ENCODE data around the gene DLG2.

DLG2 gene

DNA sequence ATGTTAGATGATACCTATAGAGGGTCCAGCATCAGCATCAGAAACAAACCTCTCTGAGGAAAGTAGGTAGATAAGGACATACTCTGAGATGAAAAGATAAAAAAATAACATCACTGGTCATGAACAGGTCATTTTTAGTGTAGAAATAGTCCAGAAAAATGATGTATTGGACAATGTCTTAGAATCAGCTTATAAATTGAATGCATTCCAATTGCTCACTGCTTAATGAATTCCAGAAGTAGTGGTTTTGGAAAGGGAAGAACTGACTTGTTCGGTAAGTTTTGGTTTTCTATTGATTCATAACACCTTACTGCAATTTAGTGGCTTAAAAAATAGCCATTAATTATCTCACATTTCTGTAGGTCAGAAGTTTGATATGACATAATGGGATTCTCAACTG, 1411.5 kb downstream of the DLG2 start:
- no peak overlapping the region for H3K4me3 ChIP-seq (ENCODE audit: low read depth, low read length)
- no peaks in the 10 kb centered on the region for H3K4me1 ChIP-seq (ENCODE audit: control insufficient read depth, insufficient read depth, low read length)
- H3K36me3 ChIP-seq (ENCODE audit: control insufficient read depth, insufficient read depth, low read length) = no peaks in the 10 kb centered on the region

GRCh38 chr11:84214557-84214956, 1412.6 kb downstream of the DLG2 start:
- H3K4me3 ChIP-seq (ENCODE audit: low read depth, low read length) = no peak overlapping the region
- no peaks in the 10 kb centered on the region for H3K9me3 ChIP-seq (ENCODE audit: control insufficient read depth, insufficient read depth, low read length)
- no peaks in the 10 kb centered on the region for H3K4me1 ChIP-seq (ENCODE audit: control insufficient read depth, insufficient read depth, low read length)
- H3K27me3 ChIP-seq (ENCODE audit: control insufficient read depth, insufficient read depth, low read length) = no peaks in the 10 kb centered on the region
- no peaks in the 10 kb centered on the region for H3K36me3 ChIP-seq (ENCODE audit: control insufficient read depth, insufficient read depth, low read length)
- no peak overlapping the region for H3K9ac ChIP-seq (ENCODE audit: low read depth, low read length)

More for the DNA sequence above, 1411.5 kb downstream of the DLG2 start:
- Histone ChIP-seq H3K27me3 (ENCODE audit: control insufficient read depth, insufficient read depth, low read length) (no peaks in the 10 kb centered on the region), H3K9me3 (ENCODE audit: control insufficient read depth, insufficient read depth, low read length) (no peaks in the 10 kb centered on the region), H3K9ac (ENCODE audit: low read depth, low read length) (no peak overlapping the region)

DNA sequence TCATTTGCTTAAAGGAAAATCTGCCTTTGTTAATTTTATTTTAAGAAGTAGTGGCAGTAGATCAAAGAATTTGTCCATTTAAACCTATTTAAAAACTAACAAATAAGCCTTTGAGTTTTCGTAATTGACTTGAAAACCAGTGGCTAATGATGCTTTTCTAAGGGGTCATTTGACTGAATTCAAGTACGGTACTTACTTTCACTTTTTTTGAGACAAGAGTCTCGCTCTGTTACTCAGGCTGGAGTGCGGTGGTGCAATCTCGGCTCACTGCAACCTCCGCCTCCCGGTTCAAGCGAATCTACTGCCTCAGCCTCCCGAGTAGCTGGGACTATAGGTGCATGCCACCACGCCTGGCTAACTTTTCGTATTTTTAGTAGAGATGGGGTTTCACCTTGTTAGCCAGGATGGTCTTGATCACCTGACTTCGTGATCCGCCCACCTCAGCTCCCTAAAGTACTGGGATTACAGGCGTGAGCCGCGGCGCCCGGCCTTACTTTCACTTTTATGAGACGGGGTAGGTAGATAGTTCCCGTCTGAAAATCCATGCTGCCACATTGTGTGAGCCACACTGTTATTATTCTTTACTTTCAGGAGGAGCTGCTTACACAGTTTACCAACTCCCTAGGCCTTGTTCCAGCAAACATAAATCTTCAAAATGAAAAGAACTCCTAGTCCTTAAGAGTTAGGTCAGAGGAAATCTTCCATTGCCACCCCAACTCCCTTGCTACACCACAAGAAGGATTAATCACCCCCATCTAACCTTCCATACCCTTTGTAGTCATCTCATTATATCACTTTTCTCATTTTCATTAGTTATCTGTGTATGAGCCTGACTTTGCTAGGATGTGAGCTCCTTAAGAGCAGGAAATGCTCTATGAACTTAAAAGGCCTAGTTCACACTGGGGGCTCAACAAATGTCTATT, 1414.4 kb downstream of the DLG2 start:
- H3K9ac ChIP-seq (ENCODE audit: low read depth, low read length) = no peak overlapping the region
- H3K36me3 ChIP-seq (ENCODE audit: control insufficient read depth, insufficient read depth, low read length) = no peaks in the 10 kb centered on the region
- no peaks in the 10 kb centered on the region for H3K4me1 ChIP-seq (ENCODE audit: control insufficient read depth, insufficient read depth, low read length)
- H3K4me3 ChIP-seq (ENCODE audit: low read depth, low read length) = no peak overlapping the region
- H3K27me3 ChIP-seq (ENCODE audit: control insufficient read depth, insufficient read depth, low read length) = no peaks in the 10 kb centered on the region
- no peaks in the 10 kb centered on the region for H3K9me3 ChIP-seq (ENCODE audit: control insufficient read depth, insufficient read depth, low read length)

DNA sequence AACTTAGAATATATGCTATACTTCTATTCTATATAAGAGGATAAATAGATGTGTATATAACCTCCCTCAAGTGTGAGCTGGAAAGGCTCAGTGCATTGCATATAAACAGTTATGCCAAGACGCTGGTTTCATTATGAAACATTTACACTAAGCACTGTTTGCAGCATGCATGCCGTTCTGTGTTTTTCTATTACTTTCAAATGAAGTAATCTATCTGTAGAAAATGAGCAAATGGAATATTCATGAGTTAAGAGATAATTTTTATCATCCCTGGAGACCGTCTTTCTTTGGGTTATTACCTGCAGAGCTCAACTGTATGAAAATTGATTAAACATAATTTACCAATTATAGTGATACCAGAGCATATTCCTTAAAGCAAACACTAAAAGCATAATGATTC, 1415.2 kb downstream of the DLG2 start:
- Histone ChIP-seq H3K9ac (ENCODE audit: low read depth, low read length) (no peak overlapping the region), H3K36me3 (ENCODE audit: control insufficient read depth, insufficient read depth, low read length) (no peaks in the 10 kb centered on the region), H3K27me3 (ENCODE audit: control insufficient read depth, insufficient read depth, low read length) (no peaks in the 10 kb centered on the region), H3K4me3 (ENCODE audit: low read depth, low read length) (no peak overlapping the region), H3K9me3 (ENCODE audit: control insufficient read depth, insufficient read depth, low read length) (no peaks in the 10 kb centered on the region), H3K4me1 (ENCODE audit: control insufficient read depth, insufficient read depth, low read length) (no peaks in the 10 kb centered on the region)

- H3K9me3 ChIP-seq (ENCODE audit: control insufficient read depth, insufficient read depth, low read length) = no peaks in the 10 kb centered on the region
- H3K36me3 ChIP-seq (ENCODE audit: control insufficient read depth, insufficient read depth, low read length) = no peaks in the 10 kb centered on the region
- no peaks in the 10 kb centered on the region for H3K4me1 ChIP-seq (ENCODE audit: control insufficient read depth, insufficient read depth, low read length)
- H3K9ac ChIP-seq (ENCODE audit: low read depth, low read length) = no peak overlapping the region
- no peaks in the 10 kb centered on the region for H3K27me3 ChIP-seq (ENCODE audit: control insufficient read depth, insufficient read depth, low read length)
- H3K4me3 ChIP-seq (ENCODE audit: low read depth, low read length) = no peak overlapping the region
Measured at GRCh38 chr11:84194696-84195095, 1432.4 kb downstream of the DLG2 start.

- H3K9ac ChIP-seq (ENCODE audit: low read depth, low read length) = no peak overlapping the region
- no peaks in the 10 kb centered on the region for H3K9me3 ChIP-seq (ENCODE audit: control insufficient read depth, insufficient read depth, low read length)
- H3K36me3 ChIP-seq (ENCODE audit: control insufficient read depth, insufficient read depth, low read length) = no peaks in the 10 kb centered on the region
Measured at GRCh38 chr11:84193706-84194105, 1433.4 kb downstream of the DLG2 start.

DNA sequence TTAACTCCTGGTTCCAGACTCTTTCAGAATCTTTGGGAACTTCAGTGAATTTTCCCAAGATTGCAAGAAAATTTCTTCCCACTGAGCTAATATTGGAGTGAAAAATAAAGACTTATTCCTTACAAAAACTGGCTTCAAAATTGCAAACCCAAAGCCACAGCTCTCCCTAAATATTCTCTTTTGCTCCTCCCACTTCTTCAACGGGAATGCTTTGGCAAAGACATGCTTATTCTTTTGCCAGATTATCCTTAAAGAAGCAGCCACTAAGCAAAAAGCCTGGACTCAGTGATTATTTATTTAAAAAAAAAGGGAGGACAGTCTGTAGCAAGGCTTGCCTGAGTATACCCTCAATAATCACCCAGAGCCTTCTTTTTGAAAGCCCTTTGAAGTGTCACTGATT, 1438.6 kb downstream of the DLG2 start:
- Histone ChIP-seq H3K9me3 (ENCODE audit: control insufficient read depth, insufficient read depth, low read length) (no peaks in the 10 kb centered on the region), H3K4me3 (ENCODE audit: low read depth, low read length) (no peak overlapping the region), H3K9ac (ENCODE audit: low read depth, low read length) (no peak overlapping the region), H3K4me1 (ENCODE audit: control insufficient read depth, insufficient read depth, low read length) (no peaks in the 10 kb centered on the region), H3K27me3 (ENCODE audit: control insufficient read depth, insufficient read depth, low read length) (no peaks in the 10 kb centered on the region), H3K36me3 (ENCODE audit: control insufficient read depth, insufficient read depth, low read length) (no peaks in the 10 kb centered on the region)

More at GRCh38 chr11:84193706-84194105, 1433.4 kb downstream of the DLG2 start:
- H3K4me1 ChIP-seq (ENCODE audit: control insufficient read depth, insufficient read depth, low read length) = no peaks in the 10 kb centered on the region
- no peaks in the 10 kb centered on the region for H3K27me3 ChIP-seq (ENCODE audit: control insufficient read depth, insufficient read depth, low read length)
- H3K4me3 ChIP-seq (ENCODE audit: low read depth, low read length) = no peak overlapping the region

DNA sequence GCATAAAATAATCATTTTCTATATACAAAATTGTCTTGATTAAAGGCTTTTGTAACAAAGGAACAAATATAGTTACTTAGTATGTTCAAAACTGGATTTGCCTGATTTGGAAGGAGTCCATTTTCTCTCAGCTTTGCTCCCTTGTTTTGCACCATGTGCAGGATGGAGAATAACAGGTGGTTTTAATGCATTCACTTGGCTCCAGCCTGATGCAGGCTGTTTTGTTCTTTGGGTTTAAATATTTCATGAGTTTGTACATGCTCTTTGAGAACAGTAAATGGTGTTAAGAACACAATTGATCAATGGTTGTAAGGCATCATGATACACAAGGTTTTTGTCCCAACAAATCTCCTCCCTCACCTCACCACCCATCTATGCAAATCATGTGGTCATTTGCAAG, 1454.1 kb downstream of the DLG2 start:
- Histone ChIP-seq H3K27me3 (ENCODE audit: control insufficient read depth, insufficient read depth, low read length) (no peaks in the 10 kb centered on the region), H3K9ac (ENCODE audit: low read depth, low read length) (no peak overlapping the region), H3K4me1 (ENCODE audit: control insufficient read depth, insufficient read depth, low read length) (no peaks in the 10 kb centered on the region), H3K9me3 (ENCODE audit: control insufficient read depth, insufficient read depth, low read length) (no peaks in the 10 kb centered on the region), H3K36me3 (ENCODE audit: control insufficient read depth, insufficient read depth, low read length) (no peaks in the 10 kb centered on the region), H3K4me3 (ENCODE audit: low read depth, low read length) (no peak overlapping the region)

- H3K9me3 ChIP-seq (ENCODE audit: control insufficient read depth, insufficient read depth, low read length) = no peaks in the 10 kb centered on the region
- H3K4me3 ChIP-seq (ENCODE audit: low read depth, low read length) = no peak overlapping the region
- no peak overlapping the region for H3K9ac ChIP-seq (ENCODE audit: low read depth, low read length)
- H3K36me3 ChIP-seq (ENCODE audit: control insufficient read depth, insufficient read depth, low read length) = no peaks in the 10 kb centered on the region
- peaks cover 5% of the 10 kb centered on the region for H3K4me1 ChIP-seq (ENCODE audit: control insufficient read depth, insufficient read depth, low read length)
- H3K27me3 ChIP-seq (ENCODE audit: control insufficient read depth, insufficient read depth, low read length) = no peaks in the 10 kb centered on the region
Measured at GRCh38 chr11:84165139-84165538, 1462.0 kb downstream of the DLG2 start.

GRCh38 chr11:84164728-84165127, 1462.4 kb downstream of the DLG2 start:
- Histone ChIP-seq H3K36me3 (ENCODE audit: control insufficient read depth, insufficient read depth, low read length) (no peaks in the 10 kb centered on the region), H3K27me3 (ENCODE audit: control insufficient read depth, insufficient read depth, low read length) (no peaks in the 10 kb centered on the region), H3K4me1 (ENCODE audit: control insufficient read depth, insufficient read depth, low read length) (peaks cover 5% of the 10 kb centered on the region), H3K9ac (ENCODE audit: low read depth, low read length) (no peak overlapping the region), H3K4me3 (ENCODE audit: low read depth, low read length) (no peak overlapping the region), H3K9me3 (ENCODE audit: control insufficient read depth, insufficient read depth, low read length) (no peaks in the 10 kb centered on the region)

DNA sequence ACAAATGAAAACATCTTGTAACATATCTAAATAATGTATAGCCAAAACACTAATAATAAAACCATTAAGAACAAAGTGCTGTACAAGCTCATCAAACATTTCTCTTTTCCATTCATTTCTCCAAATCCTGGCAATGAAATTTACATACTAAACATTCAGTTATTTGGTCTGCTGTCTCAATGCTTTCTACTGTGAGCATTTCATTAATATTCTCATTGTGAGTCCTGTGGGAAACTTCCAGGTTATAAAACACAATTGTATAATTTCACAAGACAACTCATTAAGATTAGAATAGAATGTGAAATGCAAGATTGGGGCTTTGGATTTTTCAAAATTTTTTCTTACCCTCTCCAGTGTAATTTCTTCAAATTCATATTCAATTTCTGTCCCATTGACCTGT, 1464.0 kb downstream of the DLG2 start:
- Histone ChIP-seq H3K27me3 (ENCODE audit: control insufficient read depth, insufficient read depth, low read length) (no peaks in the 10 kb centered on the region), H3K9ac (ENCODE audit: low read depth, low read length) (no peak overlapping the region), H3K4me3 (ENCODE audit: low read depth, low read length) (no peak overlapping the region)

DNA sequence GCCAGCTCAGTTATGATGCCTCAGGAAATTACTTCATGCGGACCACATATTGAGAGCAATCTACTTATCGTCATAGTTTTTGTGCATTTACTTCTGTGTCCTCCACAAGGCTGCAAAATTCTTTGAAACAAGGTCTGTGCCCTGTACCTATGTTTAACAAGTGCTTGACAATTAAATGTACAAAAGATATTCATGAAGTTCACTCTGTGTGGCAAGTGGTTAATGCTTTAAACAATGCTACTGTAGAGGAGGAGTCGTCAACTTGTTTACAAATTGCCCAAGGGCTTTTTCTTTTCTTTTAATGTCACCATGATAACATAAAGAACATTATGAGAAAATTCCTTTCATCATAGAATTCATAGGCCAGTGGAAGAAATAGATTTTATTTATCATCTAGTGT, 1469.5 kb downstream of the DLG2 start:
- Histone ChIP-seq H3K4me3 (ENCODE audit: low read depth, low read length) (no peak overlapping the region), H3K4me1 (ENCODE audit: control insufficient read depth, insufficient read depth, low read length) (peaks cover 3% of the 10 kb centered on the region), H3K9ac (ENCODE audit: low read depth, low read length) (no peak overlapping the region), H3K36me3 (ENCODE audit: control insufficient read depth, insufficient read depth, low read length) (no peaks in the 10 kb centered on the region), H3K27me3 (ENCODE audit: control insufficient read depth, insufficient read depth, low read length) (no peaks in the 10 kb centered on the region), H3K9me3 (ENCODE audit: control insufficient read depth, insufficient read depth, low read length) (no peaks in the 10 kb centered on the region)

More for the DNA sequence above, 1464.0 kb downstream of the DLG2 start:
- Histone ChIP-seq H3K9me3 (ENCODE audit: control insufficient read depth, insufficient read depth, low read length) (no peaks in the 10 kb centered on the region), H3K36me3 (ENCODE audit: control insufficient read depth, insufficient read depth, low read length) (no peaks in the 10 kb centered on the region), H3K4me1 (ENCODE audit: control insufficient read depth, insufficient read depth, low read length) (peaks cover 5% of the 10 kb centered on the region)
